Measurements from ENCODE around the gene PLAGL2.

GRCh38 chr20:32193996-32194395, 13.5 kb downstream of the PLAGL2 start:
- no peak for TF ChIP-seq CTCF (conservative IDR thresholded peaks at IDR 0.05; ENCODE audit: low read length)
- TF ChIP-seq EZH2phosphoT487 (IDR thresholded peaks at IDR 0.05; ENCODE audit: borderline replicate concordance) = no peak
